ENCODE results near the gene ARL13B. TPM values are rescaled to one million over a fixed set of nuclear protein-coding genes. Genes with fewer than 3 reads are reported as not detected.

Gene ARL13B
- total and polyA plus RNA-seq, 2 of the 8 experiments (the other 6 are each of a cell fraction or from before 2014, with no cell fraction given) = 1.5 to 12.7 TPM

DNA sequence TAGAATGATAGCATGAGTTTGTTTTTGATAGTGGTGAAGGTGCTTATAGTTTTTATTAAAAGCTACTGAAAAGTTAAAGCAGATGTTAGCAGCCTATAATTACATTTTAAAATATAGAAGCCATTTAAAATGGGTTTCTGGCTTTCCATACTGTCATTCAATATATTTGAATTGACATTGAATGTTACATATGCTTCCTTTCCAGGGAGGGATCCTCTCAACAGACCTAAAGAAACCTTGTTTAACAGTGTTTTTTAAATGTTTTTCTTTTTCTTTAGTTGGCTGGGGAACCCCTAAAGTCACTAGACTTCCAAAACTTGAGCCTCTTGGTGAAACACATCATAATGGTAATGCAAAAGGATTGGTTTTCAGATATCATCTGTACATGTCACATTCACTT, 70.6 kb downstream of the ARL13B start:
- CTCF ChIA-PET (ENCODE audit: partially characterized antibody) = no interaction called here
- H2BK12ac ChIP-seq (ENCODE audit: low read depth, low read length) = no peak overlapping the region
- no peak for TF ChIP-seq RBBP5 (IDR thresholded peaks at IDR 0.05; ENCODE audit: borderline replicate concordance, low read depth, low read length)
- no peak for TF ChIP-seq SRF (IDR thresholded peaks at IDR 0.05; ENCODE audit: low read depth, low read length)
- TF ChIP-seq BRCA1 (IDR thresholded peaks at IDR 0.05; ENCODE audit: low read depth, low read length) = no peak
- TF ChIP-seq TEAD4 (IDR thresholded peaks at IDR 0.05; ENCODE audit: low read depth, low read length) = no peak

More for the DNA sequence above, 70.6 kb downstream of the ARL13B start:
- FAIRE-seq (no peak), DNase-seq (ENCODE audit: low read depth in 1 of 2, low spot score in 2 of 2) (no peak)
- no peak overlapping the region for H3K9ac ChIP-seq (replicated peaks in 1 of 4; ENCODE audit: extremely low read depth in 1 of 4, low read depth in 3 of 4, low read length in 3 of 4)
- H3K56ac ChIP-seq (replicated peaks; ENCODE audit: insufficient read length, low read depth, low read length) = no peak overlapping the region
- POLR2A ChIA-PET (ENCODE audit: partially characterized antibody) = interaction anchor here (1.1 kb wide), 1 partner anchor 12 kb away, joined by 5 read pairs; the partner anchor contains the start of genes DHFR2 and NSUN3
- H3K27ac ChIP-seq (ENCODE audit: low read depth, low read length) = no peak overlapping the region
- H4K5ac ChIP-seq (ENCODE audit: insufficient read length, low read depth, low read length) = no peak overlapping the region
- no peak overlapping the region for H4K8ac ChIP-seq (ENCODE audit: extremely low read depth, insufficient read depth, low read length)
- H3K36me3 ChIP-seq (ENCODE audit: control insufficient read depth in 2 of 4, insufficient read depth in 4 of 4, low read length in 3 of 4) = no peaks in the 10 kb centered on the region; a peak in 1 of 8 replicates
- H3K79me1 ChIP-seq (ENCODE audit: low read depth, low read length) = no peaks in the 10 kb centered on the region
- H3K4me2 ChIP-seq (ENCODE audit: insufficient read depth in 1 of 2, low read depth in 2 of 2, low read length in 2 of 2) = no peak overlapping the region
- H3K14ac ChIP-seq (ENCODE audit: insufficient read length) = no peak overlapping the region
- H2BK15ac ChIP-seq (ENCODE audit: low read length) = no peak overlapping the region
- H3K23ac ChIP-seq (ENCODE audit: insufficient read length) = no peak overlapping the region
- no peak overlapping the region for H4K91ac ChIP-seq (replicated peaks; ENCODE audit: insufficient read length, low read length)
- no peak overlapping the region for H2BK120ac ChIP-seq (replicated peaks; ENCODE audit: low read depth, low read length)
- H3K4me3 ChIP-seq (ENCODE audit: extremely low read depth in 1 of 4, insufficient read depth in 2 of 4, low read depth in 3 of 4, low read length in 4 of 4) = no peak overlapping the region
- no peak overlapping the region for H2BK20ac ChIP-seq (ENCODE audit: low read length)
- H3K18ac ChIP-seq (ENCODE audit: extremely low read depth, low read length) = no peak overlapping the region
- no peaks in the 10 kb centered on the region for H4K20me1 ChIP-seq (replicated peaks in 1 of 2; ENCODE audit: control insufficient read depth in 1 of 2, insufficient read depth in 2 of 2, low read length in 2 of 2)
- no peak overlapping the region for H2BK5ac ChIP-seq (ENCODE audit: low read depth, low read length)
- no peaks in the 10 kb centered on the region for H3K4me1 ChIP-seq (replicated peaks in 1 of 4; ENCODE audit: control insufficient read depth in 3 of 4, insufficient read depth in 4 of 4, low read length in 3 of 4)
- H2AFZ ChIP-seq (ENCODE audit: low read length) = no peak overlapping the region
- no peak overlapping the region for H2AK5ac ChIP-seq (ENCODE audit: low read depth, low read length)
- H3K79me2 ChIP-seq (ENCODE audit: control insufficient read depth in 1 of 2, insufficient read depth in 2 of 2, low read length in 2 of 2) = no peaks in the 10 kb centered on the region
- H3K27me3 ChIP-seq (replicated peaks in 1 of 4; ENCODE audit: control insufficient read depth in 3 of 4, extremely low read depth in 1 of 4, insufficient read depth in 3 of 4, low read length in 3 of 4) = no peaks in the 10 kb centered on the region
- no peaks in the 10 kb centered on the region for H3K23me2 ChIP-seq (ENCODE audit: low read depth, low read length)
- H3K4ac ChIP-seq (replicated peaks; ENCODE audit: insufficient read length, low read depth, low read length) = no peak overlapping the region
- no peaks in the 10 kb centered on the region for H3K9me3 ChIP-seq (ENCODE audit: insufficient read depth in 2 of 2, low read depth in 1 of 2, low read length in 1 of 2)
